HG02970 (cell line): ENCODE measurements around the gene TMEM208.

Source experiments
- ATAC-seq: cut with Tn5 transposase; IDR thresholded peaks from one replicate; pipeline ENCODE4 v1.9.1; 2021; ENCODE audit warnings: mild to moderate bottlenecking, moderate library complexity, moderate number of reproducible peaks; ENCODE audit not compliant: unreplicated experiment, low FRiP score

TMEM208 gene

DNA sequence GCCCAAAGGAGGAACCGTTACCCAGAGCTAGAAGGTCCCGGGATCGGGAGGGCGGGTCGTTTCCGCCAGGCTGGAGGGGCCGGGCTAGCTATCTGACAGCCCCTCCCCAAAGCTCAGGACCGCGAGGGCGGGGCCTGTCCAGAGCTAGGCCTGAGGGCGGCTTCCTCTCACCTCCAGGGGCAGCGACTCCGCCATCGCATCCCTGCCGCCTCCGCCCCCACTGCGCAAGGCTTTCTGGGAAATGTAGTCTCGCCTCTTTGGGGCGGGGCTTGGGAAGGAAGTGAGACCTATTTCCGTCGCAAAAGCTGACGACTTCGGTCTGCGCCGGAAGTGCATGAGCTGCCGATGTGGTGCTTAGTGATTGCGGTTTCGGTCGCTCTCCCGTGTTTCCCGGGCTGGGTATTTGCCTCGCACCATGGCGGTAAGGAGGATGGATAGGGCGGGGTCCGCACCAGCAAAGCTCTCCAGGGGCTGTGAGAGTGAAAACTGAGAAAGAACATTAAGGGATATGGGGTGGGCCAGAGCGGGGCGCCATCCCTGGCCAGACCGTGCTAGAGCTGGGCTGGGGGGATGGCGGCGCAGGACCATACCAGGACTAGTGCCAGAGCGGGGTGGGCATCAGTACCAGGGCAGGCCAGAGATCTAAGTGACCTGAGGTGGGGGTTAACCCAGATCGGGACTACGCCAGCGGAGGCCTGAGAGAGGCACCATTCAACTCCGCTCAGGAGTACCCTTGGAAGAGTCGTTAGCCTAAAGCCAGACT, at the start of gene TMEM208:
TMEM208 (plus strand) TSS at position 327 of the 763 bp plus-strand sequence; CDS start at position 416, 89 bp downstream.
- peak; percentile 86 for ATAC-seq

DNA sequence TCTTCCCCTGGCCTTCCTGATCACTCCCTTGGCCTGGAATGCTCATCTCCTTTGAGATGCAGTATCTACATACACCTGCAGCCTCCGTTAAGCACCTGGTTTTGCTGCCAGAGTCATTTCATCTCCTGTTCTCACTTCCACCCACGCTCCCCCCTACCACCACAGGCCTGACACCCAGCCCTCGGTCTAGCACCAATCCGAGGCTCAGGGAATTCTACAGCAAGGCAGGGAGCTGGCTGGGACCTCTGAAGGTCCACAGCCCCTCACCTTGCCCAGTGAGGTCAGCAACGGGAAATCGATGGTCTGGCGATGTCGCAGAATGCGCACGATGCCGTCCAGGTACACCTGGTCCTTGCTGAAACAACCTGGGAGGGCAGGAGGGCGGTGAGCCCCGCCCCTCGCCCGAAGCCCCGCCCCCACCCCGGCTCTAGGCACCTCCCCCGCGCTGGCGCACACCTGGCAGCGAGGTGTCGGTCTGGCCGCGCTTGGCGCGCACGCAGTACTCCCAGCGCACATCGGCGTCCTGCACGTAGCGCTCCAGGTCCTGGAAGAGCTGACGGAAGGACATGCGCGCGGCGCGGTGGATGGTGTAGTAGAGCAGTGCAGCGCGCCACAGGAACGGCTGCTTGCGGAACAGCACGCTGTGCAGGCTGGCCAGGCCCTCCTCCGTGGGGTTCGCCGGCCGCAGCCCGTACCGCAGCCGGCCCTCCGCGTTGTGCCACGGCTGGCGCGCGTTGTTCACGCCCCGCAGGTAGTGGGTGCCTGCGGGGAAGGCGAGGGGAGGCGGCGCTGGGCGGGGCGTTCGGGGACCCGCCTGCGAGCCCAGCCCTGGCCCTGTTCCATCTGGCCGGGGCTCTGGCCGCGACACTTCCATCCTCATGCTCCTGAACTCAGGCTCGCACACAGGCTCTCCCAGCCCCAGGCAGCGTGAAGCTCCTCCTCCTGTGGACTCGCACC, 48.9 kb upstream of the TMEM208 start:
- no peak for ATAC-seq

DNA sequence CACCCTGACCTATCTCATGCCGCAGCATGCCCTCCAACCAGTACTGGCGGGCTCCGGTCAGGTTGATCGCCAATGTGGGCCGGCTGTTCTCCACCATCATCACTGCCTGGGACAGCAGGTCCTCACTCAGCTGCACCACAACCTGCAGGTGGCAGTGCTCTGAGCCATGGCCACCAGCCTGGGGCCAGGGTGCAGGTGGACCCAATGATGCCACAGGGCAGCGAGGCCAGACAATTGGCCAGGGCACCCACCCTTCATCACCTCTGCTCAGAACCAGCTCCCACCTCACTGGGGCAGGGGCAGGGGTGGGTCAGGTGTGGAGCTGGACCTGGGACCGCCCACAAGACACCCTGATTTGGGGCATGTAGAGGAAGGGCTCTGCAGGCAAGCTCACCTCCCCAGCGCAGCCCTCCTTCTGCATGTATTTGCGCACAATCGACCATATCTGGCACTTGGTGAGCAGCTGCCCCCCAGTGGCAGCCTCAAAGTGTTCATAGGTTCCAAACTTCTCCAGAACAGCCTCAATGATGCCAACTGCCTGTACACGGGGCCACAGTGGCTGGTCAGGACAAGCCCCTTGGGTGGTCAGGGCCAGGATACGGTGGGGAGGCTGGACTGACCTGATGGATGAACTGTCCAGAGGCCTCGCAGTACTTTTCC, 47.4 kb upstream of the TMEM208 start:
- no peak for ATAC-seq

DNA sequence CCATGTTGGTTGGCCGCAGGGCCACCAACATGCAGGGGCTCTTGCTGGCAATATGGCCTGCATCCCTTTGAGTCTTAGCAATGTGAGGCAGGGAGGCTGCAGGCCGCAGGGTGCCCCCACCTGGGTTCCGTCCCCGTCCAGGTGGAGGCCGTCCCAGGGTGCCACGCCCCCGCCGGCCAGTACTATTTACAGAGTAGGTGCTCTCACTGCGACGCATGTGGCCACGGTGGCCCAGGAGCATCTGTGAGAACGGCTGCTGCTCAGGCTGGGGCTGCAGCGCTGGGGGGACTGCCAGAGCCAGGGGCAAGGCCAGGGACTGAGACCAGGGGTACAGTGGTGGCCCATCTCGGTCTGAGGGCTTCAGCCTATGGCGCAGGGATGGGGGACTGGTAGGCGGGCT, 46.8 kb upstream of the TMEM208 start:
- no peak for ATAC-seq

DNA sequence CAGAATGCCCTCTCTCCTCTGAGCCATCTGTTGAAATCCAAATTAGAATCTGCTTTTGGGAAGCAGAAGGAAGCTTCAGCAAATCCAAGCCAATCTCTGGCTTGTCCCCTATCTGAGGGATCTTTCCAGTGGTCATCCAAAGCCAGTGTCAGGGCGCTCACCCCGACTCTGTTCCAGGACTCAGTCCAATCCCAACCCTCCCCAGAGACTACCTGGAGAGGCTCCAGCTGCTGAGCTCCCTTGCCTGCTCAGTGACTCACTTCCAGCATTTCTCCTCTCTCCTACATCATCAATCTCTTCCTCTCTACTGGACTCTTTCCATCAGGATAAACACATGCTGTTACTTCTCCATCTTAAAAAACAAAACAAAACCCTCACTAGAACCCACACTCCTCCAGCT, 45.6 kb upstream of the TMEM208 start:
- ATAC-seq, result no peak

DNA sequence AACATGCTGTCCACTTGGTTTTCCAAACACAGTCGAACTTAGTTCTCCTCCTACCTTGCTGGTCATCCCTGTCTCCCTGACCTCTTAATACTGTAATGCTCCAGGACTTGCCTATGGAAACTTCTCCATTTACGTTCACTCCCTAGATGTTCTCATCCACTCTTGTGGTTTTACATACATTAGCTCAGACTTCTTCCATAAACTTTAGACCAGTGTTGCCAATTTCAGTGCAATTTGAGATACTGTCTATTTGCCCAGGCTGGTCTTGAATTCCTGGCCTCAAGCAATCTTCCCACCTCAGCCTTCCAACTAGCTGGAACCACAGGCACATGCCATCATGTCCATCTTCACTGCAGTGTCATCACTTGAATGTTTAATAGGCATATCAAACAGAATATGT, 44.6 kb upstream of the TMEM208 start:
- no peak for ATAC-seq

DNA sequence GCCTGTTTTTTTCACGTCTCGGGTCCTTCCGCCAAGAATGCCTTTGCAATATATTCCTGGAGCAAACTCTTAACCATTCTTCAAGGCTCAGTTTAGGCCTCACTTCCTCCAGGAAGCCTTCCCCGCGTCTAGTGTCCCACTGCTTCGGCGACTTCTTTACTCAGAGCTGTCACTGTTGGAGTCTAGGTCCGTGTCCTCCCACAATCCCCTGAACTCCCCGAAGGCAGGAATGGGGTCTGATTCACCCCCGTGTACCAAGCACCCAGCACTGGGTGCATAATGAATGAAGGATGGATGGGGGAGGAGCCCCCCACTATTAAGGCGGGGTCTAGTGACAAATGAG, 43.7 kb upstream of the TMEM208 start:
- ATAC-seq, result no peak

DNA sequence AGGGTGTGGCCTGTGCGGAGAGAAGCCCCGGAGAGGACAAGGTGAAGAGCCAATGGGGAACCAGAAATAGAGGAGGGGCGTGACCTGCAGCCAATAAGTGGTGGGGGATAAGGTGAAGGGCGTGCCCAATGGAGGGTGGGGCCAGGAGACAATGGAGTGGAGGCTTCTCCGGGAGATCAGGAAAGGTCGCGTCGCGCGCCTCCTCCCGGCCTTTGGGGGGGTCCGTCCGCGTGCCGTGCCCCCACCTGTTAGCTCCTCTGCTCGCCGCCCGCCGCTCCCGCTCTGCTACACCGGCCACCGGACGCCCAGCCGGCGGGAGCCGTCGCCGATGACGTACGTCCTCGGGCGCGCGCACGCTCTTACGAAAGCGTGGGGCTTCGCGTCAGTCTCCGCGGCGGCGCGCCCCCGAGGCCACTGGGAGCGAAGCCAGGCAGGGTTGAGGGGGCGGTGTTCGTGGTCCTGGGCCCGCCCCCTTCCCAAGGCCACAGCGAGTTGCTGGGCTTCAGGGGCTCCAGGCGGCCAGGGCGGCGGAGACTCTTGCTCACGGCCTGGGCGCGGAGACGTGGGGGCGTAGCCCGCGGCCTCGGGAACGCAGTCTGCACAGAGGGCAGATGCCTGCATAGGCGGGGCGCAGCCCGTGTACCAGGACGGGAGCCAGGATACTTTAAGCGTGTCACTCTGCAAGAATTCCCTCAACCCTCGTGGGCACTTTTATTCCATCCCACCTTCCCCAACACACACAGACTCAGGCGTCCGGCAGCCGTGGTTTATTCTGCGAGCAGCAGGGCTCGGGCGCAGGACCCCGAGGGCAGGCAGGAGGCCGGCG, 43.1 kb upstream of the TMEM208 start, which contains the start of gene MATCAP1:
MATCAP1 (minus strand) TSS at position 337 of the 826 bp plus-strand sequence. CDS start 3,353 bp downstream, outside the sequence.
- ATAC-seq, result peak; percentile 88

DNA sequence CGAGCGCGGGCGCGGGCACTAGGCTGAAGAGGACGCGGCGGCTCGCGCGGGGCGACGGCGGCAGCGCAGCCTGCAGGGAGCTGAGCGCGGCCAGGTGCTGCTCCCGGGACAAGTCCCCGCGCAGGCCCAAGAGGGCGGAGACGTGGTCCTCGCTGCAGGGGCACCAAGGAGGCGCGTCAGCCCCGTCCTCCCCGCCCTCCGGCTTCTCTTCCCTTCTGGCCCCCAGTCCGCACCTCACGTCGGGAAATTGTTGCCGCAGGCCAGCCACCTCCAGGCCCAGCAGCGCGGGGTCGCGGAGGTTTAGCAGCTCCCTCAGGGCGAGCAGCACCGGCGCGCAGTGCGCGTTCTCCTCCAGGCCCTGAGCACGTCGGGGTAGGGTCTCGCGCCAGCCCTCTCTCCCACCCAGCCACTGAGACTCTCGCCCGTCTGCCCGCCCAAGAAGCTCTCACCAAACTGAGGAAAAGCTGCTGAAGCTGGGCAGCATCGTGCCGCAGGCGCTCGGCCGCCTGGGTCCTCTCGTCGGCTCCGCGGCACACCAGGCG, 42.4 kb upstream of the TMEM208 start:
- ATAC-seq, result peak; percentile 3

DNA sequence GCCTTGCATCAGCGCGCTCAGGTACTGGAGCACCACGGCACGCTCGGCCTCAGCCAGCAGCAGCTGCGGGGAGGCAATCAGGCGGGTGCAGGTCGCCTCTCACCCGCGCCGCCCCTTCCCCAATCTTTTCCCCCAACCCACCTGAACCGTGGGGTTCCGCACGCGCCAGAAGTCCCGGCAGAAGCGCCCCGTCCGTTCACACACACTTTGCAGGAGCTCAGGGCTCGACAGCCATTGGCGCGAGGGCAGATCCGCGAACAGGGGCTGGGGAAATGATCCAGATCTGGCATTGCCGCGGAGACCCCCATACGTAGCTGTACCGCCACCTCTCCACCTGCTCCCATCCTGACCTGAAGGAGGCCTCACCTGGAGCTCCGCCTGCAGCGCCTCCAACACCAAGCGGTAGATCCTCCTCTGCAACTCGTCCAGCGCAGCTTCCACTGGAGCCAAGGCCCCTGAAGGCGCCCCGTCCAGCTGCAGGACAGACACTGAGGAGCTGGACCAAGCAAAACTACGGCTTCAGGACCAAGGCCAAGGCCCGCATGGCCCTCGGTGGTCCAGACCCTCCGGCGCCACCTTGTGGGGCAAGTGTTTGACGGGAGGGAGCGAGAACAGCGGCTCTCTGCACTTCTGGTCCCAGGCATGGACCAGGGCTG, 41.8 kb upstream of the TMEM208 start:
- ATAC-seq, result no peak

DNA sequence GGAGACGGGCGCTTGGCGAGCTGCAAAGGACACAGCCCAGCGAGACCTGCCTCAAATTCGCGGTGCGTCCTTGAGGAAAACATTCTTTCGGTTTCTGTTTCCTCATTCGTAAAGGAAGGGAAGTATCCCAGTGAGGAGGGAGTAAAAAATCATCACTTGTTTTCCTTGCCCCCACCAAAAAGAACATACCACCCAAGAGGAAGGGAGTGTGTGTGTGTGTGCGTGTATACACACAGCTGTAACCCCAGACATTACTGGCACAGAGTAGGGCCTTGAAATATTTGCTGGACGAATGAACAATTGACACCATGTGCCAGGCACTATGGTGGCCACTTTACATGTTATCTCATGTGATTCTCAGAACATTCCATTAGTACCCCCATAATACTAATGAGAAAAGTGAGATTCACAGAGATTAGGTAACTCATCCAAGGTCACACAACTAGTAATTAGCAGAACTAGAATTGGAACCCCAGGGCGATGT, 41.2 kb upstream of the TMEM208 start:
- ATAC-seq, result no peak

DNA sequence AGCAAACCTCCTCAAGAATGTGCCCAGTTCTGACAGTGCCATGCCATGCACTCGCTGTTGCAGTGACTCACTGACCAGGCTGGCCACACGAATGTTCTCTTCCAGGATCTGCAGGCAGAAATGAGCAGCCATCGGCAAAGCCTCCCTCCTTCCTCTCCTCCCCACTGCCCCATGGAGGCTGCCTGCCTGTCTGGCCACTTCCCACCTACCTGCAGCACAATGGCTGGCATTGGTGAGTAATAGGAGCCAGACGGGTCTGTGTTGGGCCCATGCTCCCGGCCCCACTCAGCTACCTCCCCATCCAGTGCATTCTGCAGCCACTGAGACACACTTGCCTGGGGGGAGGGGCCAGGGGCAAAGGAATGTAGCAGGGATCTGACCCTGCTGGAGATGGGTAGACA, 40.4 kb upstream of the TMEM208 start:
- ATAC-seq, result no peak

DNA sequence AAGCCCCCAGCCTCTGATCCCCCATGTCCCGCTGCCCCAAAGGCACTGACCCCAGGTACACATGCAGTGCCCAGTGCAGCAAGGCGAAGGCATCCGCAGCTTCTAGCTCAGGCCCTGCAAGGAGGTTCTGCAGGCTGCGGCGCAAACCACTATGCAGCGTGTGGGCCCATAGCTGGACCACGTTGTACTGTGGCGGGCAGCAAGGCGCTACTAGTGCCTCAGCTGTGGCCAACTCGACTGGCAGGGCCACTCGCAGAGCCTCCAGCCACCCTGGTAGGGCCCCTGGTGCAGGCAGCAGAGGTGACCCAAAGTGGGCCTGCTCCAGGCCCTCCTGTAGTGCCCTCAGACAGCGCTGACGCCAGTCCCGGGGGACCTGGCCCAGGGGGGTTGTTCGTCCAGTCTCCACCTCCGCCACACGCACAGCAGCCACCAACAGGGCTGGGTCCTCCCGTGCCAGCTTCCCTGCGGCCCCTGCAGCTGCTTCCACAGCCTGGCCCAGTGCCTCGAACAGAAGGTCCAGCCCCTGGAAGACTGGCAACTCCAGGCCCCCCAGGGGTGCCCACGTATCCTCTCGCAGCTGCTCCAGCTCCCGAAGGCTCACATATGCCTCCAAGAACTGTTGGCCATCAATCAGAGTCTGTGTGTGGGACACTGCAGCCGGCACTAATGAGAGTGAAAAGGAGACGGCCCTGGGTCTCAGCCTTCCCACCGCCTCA, 39.6 kb upstream of the TMEM208 start:
- ATAC-seq, result no peak

DNA sequence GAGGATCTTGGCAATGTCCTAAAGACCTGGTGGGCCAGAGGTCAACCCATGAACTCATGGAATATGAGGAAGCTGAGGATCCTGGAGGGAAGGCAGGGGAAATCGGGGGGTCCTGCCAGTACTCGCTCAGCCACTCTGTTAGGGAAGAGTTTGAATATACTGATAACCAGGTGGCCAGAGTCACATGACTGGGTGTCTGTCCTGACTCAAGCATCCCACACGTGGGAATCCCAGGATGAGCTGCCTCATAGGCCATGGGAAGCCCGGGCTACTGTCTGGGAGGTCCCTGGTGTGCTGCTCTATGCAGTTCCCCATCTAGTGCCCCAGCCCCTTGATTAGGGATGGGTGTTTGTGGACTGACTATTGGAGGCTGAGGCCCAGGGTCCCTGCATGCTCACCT, 38.6 kb upstream of the TMEM208 start:
- no peak for ATAC-seq

DNA sequence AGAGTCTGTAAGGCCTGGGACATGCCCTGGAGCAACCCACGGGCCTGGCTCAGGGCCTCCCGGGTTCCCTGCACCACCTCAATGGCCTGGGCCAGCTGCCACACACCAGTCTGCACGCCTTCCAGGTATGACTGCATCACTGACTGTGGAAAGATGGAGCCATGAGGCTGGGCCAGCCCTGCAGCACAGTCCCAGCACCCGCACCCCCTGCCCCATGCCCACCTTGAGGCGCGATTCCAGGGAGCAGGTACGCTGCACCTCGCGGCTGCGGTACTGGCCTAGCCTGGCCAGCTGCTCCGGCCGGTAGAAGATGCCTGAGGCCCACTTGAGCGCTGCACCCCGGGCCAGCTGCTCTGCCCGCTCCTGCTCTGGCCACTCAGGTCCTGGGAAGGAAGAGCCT, 38.1 kb upstream of the TMEM208 start:
- ATAC-seq, result no peak

DNA sequence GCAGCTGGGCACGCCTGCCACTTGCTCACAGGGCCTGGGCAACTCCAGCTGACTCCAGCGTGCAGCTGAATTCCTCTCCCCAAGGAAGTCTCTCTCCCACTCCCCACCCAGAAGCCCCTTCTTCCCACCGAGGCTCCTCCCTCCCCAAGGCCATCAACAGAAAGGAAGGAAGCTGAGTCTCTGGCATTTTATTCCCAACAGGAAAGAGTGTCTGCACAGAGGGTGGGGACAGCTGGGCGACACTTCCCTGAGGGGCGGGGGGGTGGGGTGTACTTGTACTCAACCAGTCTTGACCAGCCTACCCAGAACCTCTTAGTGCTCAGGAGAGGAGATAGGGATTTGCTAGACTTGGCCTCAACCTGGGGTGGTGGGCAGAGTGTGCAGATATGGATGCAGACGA, 36.9 kb upstream of the TMEM208 start, which contains the start of gene EXOC3L1:
EXOC3L1 (minus strand) TSS at position 96 of the 400 bp plus-strand sequence. CDS start 460 bp downstream, outside the sequence.
- no peak for ATAC-seq

DNA sequence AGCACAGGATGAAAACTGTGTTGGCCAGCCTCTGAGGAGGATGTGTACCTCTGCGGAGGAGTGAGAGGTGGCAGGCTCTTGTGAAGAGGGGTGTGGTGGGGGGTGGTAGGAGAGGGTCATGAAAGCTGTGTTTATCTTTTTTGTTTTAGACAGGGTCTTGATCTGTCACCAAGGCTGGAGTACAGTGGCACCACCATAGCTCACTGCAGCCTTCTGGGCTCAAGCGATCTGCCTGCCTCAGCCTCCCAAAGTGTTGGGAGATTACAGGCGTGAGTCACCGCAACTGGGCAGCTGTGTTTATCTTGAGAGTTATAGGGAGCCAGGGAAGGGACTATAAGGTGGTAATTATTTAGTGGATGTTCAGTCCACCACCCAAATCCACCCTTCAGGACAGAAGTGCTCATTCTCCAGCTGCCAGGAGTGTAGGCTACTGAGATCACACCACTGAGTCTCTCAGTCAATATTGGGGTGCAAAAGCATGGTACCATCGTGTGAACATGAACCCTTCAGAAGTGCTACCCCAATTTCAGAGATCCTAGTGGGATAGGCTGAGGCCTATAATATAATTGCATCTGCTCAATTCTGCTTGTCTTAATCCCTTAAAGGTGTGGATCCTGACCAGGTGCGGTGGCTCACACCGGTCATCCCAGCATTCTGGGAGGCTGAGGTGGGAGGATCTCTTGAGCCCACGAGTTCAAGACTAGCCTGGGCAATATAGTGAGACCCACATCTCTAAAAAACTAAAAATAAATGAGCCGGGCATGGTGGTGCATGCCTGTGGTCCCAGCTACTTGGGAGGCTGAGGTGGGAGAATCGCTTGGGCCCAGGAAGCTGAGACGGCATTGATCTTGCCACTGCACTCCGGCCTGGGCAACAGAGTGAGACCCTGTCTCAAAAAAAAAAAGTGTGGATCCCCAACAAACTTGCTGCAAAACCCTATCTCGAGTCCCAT, 36.2 kb upstream of the TMEM208 start:
- ATAC-seq, result no peak
